ENCODE measurements around the gene LSM4.

The LSM4 gene

GRCh38 chr19:18257503-18258470 lies 65.1 kb downstream of the LSM4 start:
- no peak for DNase-seq (ENCODE audit: extremely low read depth in 1 of 2, low read depth in 1 of 2)
